H9 (cell line): ENCODE results near the gene UMAD1. TPM values are rescaled to one million over a fixed set of nuclear protein-coding genes. Genes with fewer than 3 reads are reported as not detected.
A peak's percentile ranks its signal among the peaks of the same experiment; 100 is the strongest.

Experiments
- DNase-seq: peaks from one replicate; pipeline ENCODE4 v3.0.0-alpha.2; 2017
- H2AFZ ChIP-seq: one replicate; pipeline ENCODE4 v1.6.1; 2013; ENCODE audit warnings: mild to moderate bottlenecking, low read length, control low read depth, moderate library complexity
- H2AK5ac ChIP-seq: 2 replicates; pipeline ENCODE4 v1.6.1; 2013; ENCODE audit warnings: low read length, control low read depth, mixed read lengths; ENCODE audit not compliant: insufficient read length
- H2BK120ac ChIP-seq: one replicate; pipeline ENCODE4 v1.6.1; 2013; ENCODE audit warnings: low read depth, mild to moderate bottlenecking, low read length, control low read depth, inconsistent platforms; ENCODE audit not compliant: poor library complexity, severe bottlenecking
- H2BK12ac ChIP-seq: 2 replicates; pipeline ENCODE4 v1.6.1; 2013; ENCODE audit warnings: low read length, control low read depth, mixed read lengths, low read depth; ENCODE audit not compliant: insufficient read length
- H2BK15ac ChIP-seq: 2 replicates; pipeline ENCODE4 v1.6.1; 2013; ENCODE audit warnings: low read depth, low read length, control low read depth
- H2BK20ac ChIP-seq: one replicate; pipeline ENCODE4 v1.6.1; 2013; ENCODE audit warnings: low read depth, mild to moderate bottlenecking, low read length, control low read depth, inconsistent platforms; ENCODE audit not compliant: poor library complexity, severe bottlenecking
- H2BK5ac ChIP-seq: 2 replicates; pipeline ENCODE4 v1.6.1; 2013; ENCODE audit warnings: low read length, control low read depth, mixed read lengths; ENCODE audit not compliant: insufficient read length
- H3K14ac ChIP-seq: 2 replicates; pipeline ENCODE4 v1.6.1; 2013; ENCODE audit warnings: low read length, control low read depth; ENCODE audit not compliant: insufficient read depth
- H3K18ac ChIP-seq: 2 replicates; pipeline ENCODE4 v1.6.1; 2013; ENCODE audit warnings: low read depth, mild to moderate bottlenecking, mixed read lengths, low read length, control low read depth; ENCODE audit not compliant: insufficient read length
- H3K23ac ChIP-seq: 2 replicates; pipeline ENCODE4 v1.6.1; 2013; ENCODE audit warnings: low read length, control low read depth, mixed read lengths, low read depth; ENCODE audit not compliant: insufficient read length
- H3K23me2 ChIP-seq: 2 replicates; pipeline ENCODE4 v1.6.1; 2013; ENCODE audit warnings: low read depth, mild to moderate bottlenecking, mixed read lengths, low read length, control low read depth; ENCODE audit not compliant: insufficient read length, poor library complexity, severe bottlenecking
- H3K27ac ChIP-seq: 2 replicates; pipeline ENCODE4 v1.5.1; 2013; ENCODE audit warnings: low read length, control low read depth, mixed read lengths, low read depth; ENCODE audit not compliant: insufficient read length
- H3K27me3 ChIP-seq: 2 replicates; pipeline ENCODE4 v1.6.1; 2013; ENCODE audit warnings: low read length, control low read depth, inconsistent platforms; ENCODE audit not compliant: insufficient read depth
- H3K4ac ChIP-seq: 2 replicates; pipeline ENCODE4 v1.6.1; 2013; ENCODE audit warnings: low read depth, mild to moderate bottlenecking, control low read depth, inconsistent platforms, low read length, moderate library complexity
- H3K4me1 ChIP-seq: 2 replicates; pipeline ENCODE4 v1.6.1; 2013; ENCODE audit warnings: low read length, control low read depth, inconsistent platforms; ENCODE audit not compliant: insufficient read depth
- H3K4me2 ChIP-seq: 2 replicates; pipeline ENCODE4 v1.6.1; 2013; ENCODE audit warnings: low read length, control low read depth, mixed read lengths; ENCODE audit not compliant: insufficient read length, insufficient read depth
- H3K56ac ChIP-seq: 2 replicates; pipeline ENCODE4 v1.6.1; 2013; ENCODE audit warnings: low read depth, mild to moderate bottlenecking, mixed read lengths, low read length, control low read depth; ENCODE audit not compliant: insufficient read length
- H3K79me1 ChIP-seq: 2 replicates; pipeline ENCODE4 v1.6.1; 2013; ENCODE audit warnings: low read depth, mild to moderate bottlenecking, moderate library complexity, low read length, control low read depth, inconsistent platforms; ENCODE audit not compliant: insufficient read depth, poor library complexity, severe bottlenecking
- H3K79me2 ChIP-seq: 2 replicates; pipeline ENCODE4 v1.6.1; 2013; ENCODE audit warnings: low read length, control low read depth, inconsistent platforms; ENCODE audit not compliant: insufficient read depth
- H3K9ac ChIP-seq: 2 replicates; pipeline ENCODE4 v1.6.1; 2013; ENCODE audit warnings: low read length, control low read depth, mixed read lengths; ENCODE audit not compliant: insufficient read length; ENCODE audit errors: extremely low read depth
- H3K9me3 ChIP-seq: one replicate; pipeline ENCODE4 v1.6.1; 2013; ENCODE audit warnings: low read depth, low read length, inconsistent platforms; ENCODE audit not compliant: control insufficient read depth
- H3T11ph ChIP-seq: one replicate; pipeline ENCODE4 v1.6.1; 2013; ENCODE audit warnings: mild to moderate bottlenecking, low read length, control low read depth, inconsistent platforms
- H4K20me1 ChIP-seq: one replicate; pipeline ENCODE4 v1.6.1; 2013; ENCODE audit not compliant: control insufficient read depth, insufficient read length, insufficient read depth
- H4K5ac ChIP-seq: 2 replicates; pipeline ENCODE4 v1.6.1; 2013; ENCODE audit warnings: low read depth, mild to moderate bottlenecking, mixed read lengths, low read length, control low read depth; ENCODE audit not compliant: insufficient read length
- H4K8ac ChIP-seq: replicated peaks from 2 replicates; pipeline ENCODE4 v1.6.1; 2013; ENCODE audit warnings: low read length, control low read depth, mixed read lengths, low read depth; ENCODE audit not compliant: insufficient read length
- H4K91ac ChIP-seq: 2 replicates; pipeline ENCODE4 v1.6.1; 2013; ENCODE audit warnings: low read depth, mild to moderate bottlenecking, moderate library complexity, mixed read lengths, low read length, control low read depth; ENCODE audit not compliant: insufficient read length
- H3K27ac Mint-ChIP-seq, 3 experiments: 2 replicates in 2 of 3; 3 replicates in 1 of 3; pipeline ENCODE4 v1.8.0; 2020 to 2021; ENCODE audit warnings: mixed read lengths in 3 of 3, mild to moderate bottlenecking in 1 of 3, moderate library complexity in 1 of 3
- H3K27me3 Mint-ChIP-seq: 2 replicates; pipeline ENCODE4 v1.8.0; 2021; ENCODE audit warnings: low read depth, mild to moderate bottlenecking, moderate library complexity, mixed read lengths
- H3K36me3 Mint-ChIP-seq, 3 experiments: 2 replicates in 2 of 3; 3 replicates in 1 of 3; pipeline ENCODE4 v1.8.0; 2020 to 2021; ENCODE audit warnings: low read depth in 3 of 3, mixed read lengths in 3 of 3; ENCODE audit not compliant: insufficient read depth in 1 of 3
- H3K4me1 Mint-ChIP-seq, 2 experiments: 2 replicates each; pipeline ENCODE4 v1.8.0; 2020; ENCODE audit warnings: mixed read lengths in 2 of 2
- H3K4me3 Mint-ChIP-seq, 2 experiments: 2 replicates in 1 of 2; 3 replicates in 1 of 2; pipeline ENCODE4 v1.8.0; 2020 to 2021; ENCODE audit warnings: mild to moderate bottlenecking in 2 of 2, mixed read lengths in 2 of 2, moderate library complexity in 1 of 2
- H3K9me3 Mint-ChIP-seq, 2 experiments: 2 replicates in 1 of 2; 3 replicates in 1 of 2; pipeline ENCODE4 v1.8.0; 2020; ENCODE audit warnings: mild to moderate bottlenecking in 2 of 2, mixed read lengths in 2 of 2, moderate library complexity in 1 of 2
- WGBS: extraction: QIAGEN DNeasy Blood & Tissue Kit; methylation state at CpG from one replicate; pipeline ENCODE4 v1.1.7; 2013; ENCODE audit warnings: missing lambda C conversion rate, low lambda C conversion rate, mixed read lengths; ENCODE audit not compliant: insufficient read length; ENCODE audit errors: extremely low coverage; 5-methylcytosine and 5-hydroxymethylcytosine counted together
- long read RNA-seq: library from polyadenylated mRNA; unstranded; transcript quantifications from one replicate; pipeline ENCODE4 v2.0.0, GENCODE V29; 2020
- total RNA-seq: library from RNA; stranded (reverse); gene quantifications from 2 replicates; pipeline ENCODE4 v1.2.1, GENCODE V29; 2021
- TF ChIP-seq, protein P1 (sequence below): fragments of 200-600 bp; sonication (generic); conservative IDR thresholded peaks from 3 replicates; pipeline ENCODE4 v1.8.0; 2021; ENCODE audit warnings: antibody characterized with exemption, mild to moderate bottlenecking

Gene UMAD1
- total RNA-seq: 8.5 and 8.9 TPM in 2 replicates
- long read RNA-seq, partial matches to known transcripts: 3 of 28 reads
- long read RNA-seq, other reads (novel, unspliced or antisense): 24 of 28 reads

DNA sequence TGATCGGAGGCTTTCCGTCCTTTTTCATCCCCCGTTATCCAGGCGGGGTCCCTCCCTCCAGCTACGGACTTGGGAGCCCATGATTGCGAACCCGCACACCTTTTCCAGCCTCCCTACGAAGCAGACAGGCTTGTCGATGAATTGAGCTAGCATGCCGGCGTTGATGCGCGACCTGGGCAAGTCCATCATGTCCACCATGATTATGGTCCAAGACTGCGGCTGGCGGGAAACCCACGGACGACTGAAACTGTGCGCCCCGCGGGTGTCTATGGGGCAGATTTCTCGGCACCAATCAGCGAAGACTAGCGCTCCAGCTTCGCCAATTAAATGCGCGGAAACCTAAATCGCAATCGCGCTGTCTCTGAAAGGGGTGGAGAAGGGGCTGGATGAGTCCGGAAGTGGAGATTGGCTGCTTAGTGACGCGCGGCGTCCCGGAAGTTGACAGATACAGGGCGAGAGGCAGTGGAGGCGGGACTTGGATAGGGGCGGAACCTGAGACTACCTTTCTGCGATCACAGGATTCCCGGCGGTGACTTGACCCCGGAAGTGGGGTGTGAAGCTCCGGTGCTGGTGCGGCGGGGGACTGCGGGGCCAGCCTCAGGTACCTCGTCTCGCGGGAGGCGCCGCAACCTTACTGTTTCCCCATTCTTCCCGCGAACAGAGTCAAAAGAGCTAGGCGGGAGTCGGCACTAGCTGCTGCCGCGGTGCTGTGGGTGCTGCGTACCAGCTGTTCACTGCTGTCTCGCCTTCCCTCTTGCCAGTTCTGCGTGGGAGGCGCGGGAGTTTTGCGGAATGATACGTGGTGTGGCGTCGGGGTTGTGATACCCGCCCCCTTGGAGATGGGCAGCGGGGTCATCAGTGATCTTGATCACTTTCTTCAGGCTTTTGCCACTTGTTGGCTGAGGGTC, at the start of gene UMAD1:
Gene UMAD1 (plus strand): TSS at position 532 of the 908 bp plus-strand sequence. CDS start 32,620 bp downstream, outside the sequence.
- H3T11ph ChIP-seq: no peak within 1 kb of the TSS
- no peaks in the 10 kb centered on the region for H3K27me3 ChIP-seq
- peak within 1 kb of the TSS; percentile 99 for H3K27ac Mint-ChIP-seq
- H2BK20ac ChIP-seq: no peak within 1 kb of the TSS
- peak within 1 kb of the TSS; percentile 88 for H3K9ac ChIP-seq
- H3K4ac ChIP-seq: no peak within 1 kb of the TSS
- peak within 1 kb of the TSS; percentile 89 for H3K14ac ChIP-seq
- no peak within 1 kb of the TSS for H2BK15ac ChIP-seq
- no peak within 1 kb of the TSS for H3K23ac ChIP-seq
- H3K56ac ChIP-seq: no peak within 1 kb of the TSS
- peak within 1 kb of the TSS; percentile 81 for H3K4me2 ChIP-seq
- H3K79me2 ChIP-seq: no peaks in the 10 kb centered on the region; the same call in 1 of the 2 replicates
- H2AK5ac ChIP-seq: no peak within 1 kb of the TSS
- no CpG with 5 or more reads among the region's 68 CpGs for whole genome bisulfite sequencing
- no peak within 1 kb of the TSS for H4K91ac ChIP-seq
- TF ChIP-seq, protein P1, sequence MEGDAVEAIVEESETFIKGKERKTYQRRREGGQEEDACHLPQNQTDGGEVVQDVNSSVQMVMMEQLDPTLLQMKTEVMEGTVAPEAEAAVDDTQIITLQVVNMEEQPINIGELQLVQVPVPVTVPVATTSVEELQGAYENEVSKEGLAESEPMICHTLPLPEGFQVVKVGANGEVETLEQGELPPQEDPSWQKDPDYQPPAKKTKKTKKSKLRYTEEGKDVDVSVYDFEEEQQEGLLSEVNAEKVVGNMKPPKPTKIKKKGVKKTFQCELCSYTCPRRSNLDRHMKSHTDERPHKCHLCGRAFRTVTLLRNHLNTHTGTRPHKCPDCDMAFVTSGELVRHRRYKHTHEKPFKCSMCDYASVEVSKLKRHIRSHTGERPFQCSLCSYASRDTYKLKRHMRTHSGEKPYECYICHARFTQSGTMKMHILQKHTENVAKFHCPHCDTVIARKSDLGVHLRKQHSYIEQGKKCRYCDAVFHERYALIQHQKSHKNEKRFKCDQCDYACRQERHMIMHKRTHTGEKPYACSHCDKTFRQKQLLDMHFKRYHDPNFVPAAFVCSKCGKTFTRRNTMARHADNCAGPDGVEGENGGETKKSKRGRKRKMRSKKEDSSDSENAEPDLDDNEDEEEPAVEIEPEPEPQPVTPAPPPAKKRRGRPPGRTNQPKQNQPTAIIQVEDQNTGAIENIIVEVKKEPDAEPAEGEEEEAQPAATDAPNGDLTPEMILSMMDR: no peak
- H4K5ac ChIP-seq: peak within 1 kb of the TSS; percentile 41
- peak; percentile 100 for DNase-seq
- peaks cover 13% of the 10 kb centered on the region for H3K23me2 ChIP-seq
- H3K27ac ChIP-seq: peak within 1 kb of the TSS; percentile 22
- H2BK5ac ChIP-seq: peak within 1 kb of the TSS; percentile 43
- H3K4me1 Mint-ChIP-seq: peaks cover 20 to 27% of the 10 kb centered on the region in 2 experiments
- no peaks in the 10 kb centered on the region for H3K27me3 Mint-ChIP-seq
- peak within 1 kb of the TSS; percentile 96 to 99 for H3K4me3 Mint-ChIP-seq
- H3K4me1 ChIP-seq: peaks cover 2% of the 10 kb centered on the region; the same call in 1 of the 2 replicates
- H2BK120ac ChIP-seq: no peak within 1 kb of the TSS
- no peaks in the 10 kb centered on the region for H4K20me1 ChIP-seq
- H3K9me3 Mint-ChIP-seq: no peaks in the 10 kb centered on the region; a peak in 1 of 5 replicates
- H2AFZ ChIP-seq: no peak within 1 kb of the TSS
- H2BK12ac ChIP-seq: no peak within 1 kb of the TSS
- no peak within 1 kb of the TSS for H4K8ac ChIP-seq
- peaks cover 3 to 21% (median 17%) of the 10 kb centered on the region in 3 experiments; a peak in 5 of 7 replicates for H3K36me3 Mint-ChIP-seq
- no peaks in the 10 kb centered on the region for H3K9me3 ChIP-seq
- peaks cover 3% of the 10 kb centered on the region for H3K79me1 ChIP-seq
- H3K18ac ChIP-seq: peak within 1 kb of the TSS; percentile 69
